Skin of body (tissue), 2 donors: ENCODE results near the gene CNPY1. TPM values are rescaled to one million over a fixed set of nuclear protein-coding genes. Genes with fewer than 3 reads are reported as not detected.

Experiments used
- DNase-seq: peaks from one replicate; lab custom pipeline; 2025; lab: John Stamatoyannopoulos, UW
- total RNA-seq: library from RNA; depleted of rRNA; stranded (reverse); fragments of >200 nt; gene quantifications from one replicate; pipeline ENCODE4 v1.2.3, GENCODE V29; 2014

Gene CNPY1
- total RNA-seq, 1 donor from 2014 or later: 0.10 TPM

GRCh38 chr7:155455776-155456737 lies 90.3 kb downstream of the CNPY1 start:
- no peak for DNase-seq

GRCh38 chr7:155455132-155455693 lies 91.1 kb downstream of the CNPY1 start:
- DNase-seq: no peak

- DNase-seq: no peak
Observed at GRCh38 chr7:155454183-155455112, 91.9 kb downstream of the CNPY1 start.

- DNase-seq: no peak
Observed at GRCh38 chr7:155453296-155454182, 92.8 kb downstream of the CNPY1 start.

GRCh38 chr7:155452505-155453295 lies 93.7 kb downstream of the CNPY1 start:
- DNase-seq: no peak

GRCh38 chr7:155451840-155452239 lies 94.5 kb downstream of the CNPY1 start:
- no peak for DNase-seq

Other genes with a start within 250 kb of the CNPY1 start
- 105 TPM for gene INSIG1, start 248.7 kb downstream of the CNPY1 start, total RNA-seq
- gene EN2, start 88.4 kb downstream of the CNPY1 start, total RNA-seq: under 0.01 TPM
- 50.4 TPM for gene RBM33, start 98.1 kb upstream of the CNPY1 start, total RNA-seq